B cell (primary cell): ENCODE data around the gene DENND2C. TPM values are rescaled to one million over a fixed set of nuclear protein-coding genes. Genes with fewer than 3 reads are reported as not detected.

ENCODE experiments used
- ATAC-seq: fragments of 200-7000 bp; cut with Tn5 transposase; one replicate; pipeline ENCODE4 v1.10.0; 2021; ENCODE audit warnings: low read depth, mild to moderate bottlenecking, moderate number of reproducible peaks, moderate library complexity
- CTCF ChIA-PET: fragments of 350-600 bp; sonication (Branson Sonifier 250); formaldehyde crosslinking; loops from one replicate; lab custom pipeline; 2021; ENCODE audit warnings: antibody characterized with exemption, inconsistent platforms; lab: Charles Lee
- POLR2A ChIA-PET: fragments of 350-600 bp; sonication (Branson Sonifier 250); formaldehyde crosslinking; loops from one replicate; lab custom pipeline; 2021; ENCODE audit warnings: antibody characterized with exemption; lab: Charles Lee
- DNase-seq: peaks from one replicate; pipeline ENCODE4 v3.0.0; 2013
- H2AFZ ChIP-seq: 2 replicates; pipeline ENCODE4 v1.6.1; 2012; ENCODE audit warnings: mild to moderate bottlenecking, low read depth, low read length; ENCODE audit not compliant: insufficient read depth, poor library complexity, severe bottlenecking
- H3K27ac ChIP-seq, 2 donors: 1 replicate in 1 of 2; 2 replicates in 1 of 2; pipeline ENCODE4 v1.5.1; 2012 to 2013; ENCODE audit warnings: low read length in 2 of 2, mild to moderate bottlenecking in 2 of 2, moderate library complexity in 1 of 2
- H3K27me3 ChIP-seq, 4 experiments: fragments of 200-600 bp in 1 of 4; sonication (generic) in 1 of 4; replicated peaks in 1 of 4; 1 replicate in 2 of 4; 2 replicates in 2 of 4; pipeline versions ENCODE4 v1.6.1 to v1.7.0; 2013 to 2016; ENCODE audit warnings: low read length in 3 of 4, mild to moderate bottlenecking in 2 of 4, mixed read lengths in 1 of 4, moderate library complexity in 1 of 4; ENCODE audit not compliant: insufficient read depth in 4 of 4, control insufficient read depth in 3 of 4; ENCODE audit errors: control extremely low read depth in 1 of 4
- H3K36me3 ChIP-seq, 2 experiments: replicated peaks in 1 of 2; 1 replicate in 1 of 2; 2 replicates in 1 of 2; pipeline versions ENCODE4 v1.6.1 to v1.7.1; 2013; ENCODE audit warnings: low read length in 1 of 2; ENCODE audit not compliant: insufficient read depth in 2 of 2, control insufficient read depth in 1 of 2; ENCODE audit errors: control extremely low read depth in 1 of 2, extremely low read depth in 1 of 2
- H3K4me1 ChIP-seq, 2 donors: fragments of 200-600 bp in 1 of 2; sonication (generic) in 1 of 2; 1 replicate in 1 of 2; 2 replicates in 1 of 2; pipeline versions ENCODE4 v1.5.1 to v1.6.1; 2013 to 2017; ENCODE audit warnings: low read length in 2 of 2; ENCODE audit not compliant: control insufficient read depth in 2 of 2, insufficient read depth in 2 of 2
- H3K4me2 ChIP-seq: replicated peaks from 2 replicates; pipeline ENCODE3; 2012; ENCODE audit warnings: mild to moderate bottlenecking, low read depth, low read length; ENCODE audit not compliant: poor library complexity, severe bottlenecking
- H3K4me3 ChIP-seq, 5 experiments: fragments of 200-600 bp in 1 of 5; sonication (generic) in 1 of 5; 1 replicate in 3 of 5; 2 replicates in 2 of 5; pipeline versions ENCODE4 v1.5.1 to v1.7.0; 2011 to 2016; ENCODE audit warnings: low read length in 4 of 5, mild to moderate bottlenecking in 4 of 5, low read depth in 2 of 5, control low read depth in 1 of 5, moderate library complexity in 1 of 5; ENCODE audit not compliant: insufficient read depth in 1 of 5; ENCODE audit errors: control extremely low read depth in 1 of 5, extremely low read depth in 1 of 5
- H3K79me2 ChIP-seq: fragments of 200-600 bp; sonication (generic); one replicate; pipeline ENCODE4 v1.6.0; 2016; ENCODE audit warnings: low read length; ENCODE audit not compliant: control insufficient read depth, insufficient read depth
- H3K9ac ChIP-seq: fragments of 200-600 bp; sonication (generic); 2 replicates; pipeline ENCODE4 v1.6.1; 2017; ENCODE audit warnings: mild to moderate bottlenecking, low read length, moderate library complexity
- H3K9me3 ChIP-seq, 3 donors: one replicate each; pipeline versions ENCODE4 v1.6.1 to v1.7.1; 2013; ENCODE audit warnings: low read length in 2 of 3; ENCODE audit not compliant: control insufficient read depth in 2 of 3, insufficient read depth in 1 of 3; ENCODE audit errors: control extremely low read depth in 1 of 3
- H4K20me1 ChIP-seq: 2 replicates; pipeline ENCODE4 v1.6.0; 2012; ENCODE audit warnings: mild to moderate bottlenecking, low read length; ENCODE audit not compliant: insufficient read depth, control insufficient read depth, poor library complexity, severe bottlenecking
- H3K27ac Mint-ChIP-seq: one replicate; pipeline ENCODE4 v1.8.0; 2021; ENCODE audit warnings: mixed read lengths
- H3K27me3 Mint-ChIP-seq: one replicate; pipeline ENCODE4 v1.8.0; 2021; ENCODE audit warnings: mixed read lengths
- H3K4me1 Mint-ChIP-seq: one replicate; pipeline ENCODE4 v1.8.0; 2021; ENCODE audit warnings: mixed read lengths
- H3K4me3 Mint-ChIP-seq: one replicate; pipeline ENCODE4 v1.8.0; 2021; ENCODE audit warnings: mixed read lengths
- H3K9me3 Mint-ChIP-seq: one replicate; pipeline ENCODE4 v1.8.0; 2022; ENCODE audit warnings: mixed read lengths; ENCODE audit not compliant: insufficient read depth
- EZH2 ChIP-seq: IDR thresholded peaks from 2 replicates; pipeline ENCODE4 v1.6.1; 2012; ENCODE audit warnings: borderline replicate concordance, low read depth, mild to moderate bottlenecking, moderate library complexity, low read length; ENCODE audit not compliant: insufficient read depth, poor library complexity, severe bottlenecking
- WGBS: methylation state at CpG from one replicate; pipeline ENCODE4 v1.1.5; 2013; ENCODE audit warnings: missing lambda C conversion rate; ENCODE audit not compliant: insufficient coverage; 5-methylcytosine and 5-hydroxymethylcytosine counted together
- intact Hi-C: fragments of 100-400 bp; cut with micrococcal nuclease; formaldehyde crosslinking; loops from one replicate; pipeline ENCODE4 v1.10.0; 2022
- polyA plus RNA-seq: library from polyadenylated mRNA; depleted of rRNA; stranded (reverse); fragments of >200 nt; gene quantifications from 2 replicates; pipeline ENCODE4 v1.2.3, GENCODE V29; 2012
- total RNA-seq, 2 donors: library from RNA; stranded (reverse); fragments of 120-200 nt in 1 of 2; gene quantifications; 1 replicate in 1 of 2; 2 replicates in 1 of 2; pipeline versions ENCODE4 v1.2.3 to v1.2.4, GENCODE V29; 2013 to 2022
- TF ChIP-seq, protein P1 (sequence below): fragments of 200-600 bp; IDR thresholded peaks from one replicate; pipeline ENCODE4 v1.8.0; 2022; ENCODE audit warnings: antibody characterized with exemption, mild to moderate bottlenecking

Gene DENND2C
- total and polyA plus RNA-seq, 2 donors (not counting 1 experiment from before 2014, with no cell fraction given) = 0.18 to 0.76 TPM

DNA sequence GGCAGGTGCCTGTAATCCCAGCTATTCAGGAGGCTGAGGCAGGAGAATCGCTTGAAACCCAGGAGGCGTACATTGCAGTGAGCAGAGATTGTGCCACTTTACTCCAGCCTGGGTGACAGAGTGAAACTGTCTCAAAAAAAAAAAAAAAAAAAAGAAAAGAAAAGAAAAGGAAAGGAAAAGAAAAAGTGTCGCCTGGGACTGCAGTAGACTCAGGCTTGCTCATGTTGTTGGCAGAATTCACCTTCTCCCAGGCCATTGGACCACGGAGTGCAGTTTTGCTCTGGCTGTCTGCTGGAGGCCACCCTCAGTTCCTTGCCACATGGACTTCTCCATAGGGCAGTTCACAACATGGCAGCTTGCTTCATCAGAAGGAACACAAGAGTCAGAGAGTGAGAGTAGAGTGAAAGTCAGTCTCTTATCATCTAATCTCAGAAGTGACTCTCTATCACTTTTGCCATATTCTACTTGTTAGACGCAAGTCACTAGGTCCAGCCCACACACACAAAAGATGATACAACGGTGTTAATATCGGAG, 117.7 kb downstream of the DENND2C start:
- H3K9me3 ChIP-seq = no peaks in the 10 kb centered on the region
- no peaks in the 10 kb centered on the region for H3K4me1 Mint-ChIP-seq
- H3K27ac Mint-ChIP-seq = no peak overlapping the region
- no peaks in the 10 kb centered on the region for H3K27me3 ChIP-seq
- 97% methylated on average over 3 of the region's 7 CpGs for WGBS
- no peak overlapping the region for H3K4me3 ChIP-seq
- H3K4me2 ChIP-seq = no peak overlapping the region
- H3K27me3 Mint-ChIP-seq = peaks cover 4% of the 10 kb centered on the region
- POLR2A ChIA-PET = no interaction called here
- CTCF ChIA-PET = interaction anchor here (0.6 to 0.7 kb wide), 2 partner anchors 10 to 76 kb away, joined by 3 to 4 read pairs; no protein-coding TSS in a partner anchor
- no peak overlapping the region for H2AFZ ChIP-seq
- intact Hi-C loops = no loop called here
- H3K27ac ChIP-seq = no peak overlapping the region
- H3K9me3 Mint-ChIP-seq = no peaks in the 10 kb centered on the region
- H3K4me3 Mint-ChIP-seq = no peak overlapping the region
- H3K36me3 ChIP-seq = no peaks in the 10 kb centered on the region
- H3K79me2 ChIP-seq = no peaks in the 10 kb centered on the region
- no peaks in the 10 kb centered on the region for H4K20me1 ChIP-seq
- H3K9ac ChIP-seq = no peak overlapping the region
- ATAC-seq (no peak), DNase-seq (no peak)
- TF ChIP-seq, protein P1, sequence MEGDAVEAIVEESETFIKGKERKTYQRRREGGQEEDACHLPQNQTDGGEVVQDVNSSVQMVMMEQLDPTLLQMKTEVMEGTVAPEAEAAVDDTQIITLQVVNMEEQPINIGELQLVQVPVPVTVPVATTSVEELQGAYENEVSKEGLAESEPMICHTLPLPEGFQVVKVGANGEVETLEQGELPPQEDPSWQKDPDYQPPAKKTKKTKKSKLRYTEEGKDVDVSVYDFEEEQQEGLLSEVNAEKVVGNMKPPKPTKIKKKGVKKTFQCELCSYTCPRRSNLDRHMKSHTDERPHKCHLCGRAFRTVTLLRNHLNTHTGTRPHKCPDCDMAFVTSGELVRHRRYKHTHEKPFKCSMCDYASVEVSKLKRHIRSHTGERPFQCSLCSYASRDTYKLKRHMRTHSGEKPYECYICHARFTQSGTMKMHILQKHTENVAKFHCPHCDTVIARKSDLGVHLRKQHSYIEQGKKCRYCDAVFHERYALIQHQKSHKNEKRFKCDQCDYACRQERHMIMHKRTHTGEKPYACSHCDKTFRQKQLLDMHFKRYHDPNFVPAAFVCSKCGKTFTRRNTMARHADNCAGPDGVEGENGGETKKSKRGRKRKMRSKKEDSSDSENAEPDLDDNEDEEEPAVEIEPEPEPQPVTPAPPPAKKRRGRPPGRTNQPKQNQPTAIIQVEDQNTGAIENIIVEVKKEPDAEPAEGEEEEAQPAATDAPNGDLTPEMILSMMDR = no peak
- TF ChIP-seq EZH2 = no peak
- H3K4me1 ChIP-seq = no peaks in the 10 kb centered on the region

DNA sequence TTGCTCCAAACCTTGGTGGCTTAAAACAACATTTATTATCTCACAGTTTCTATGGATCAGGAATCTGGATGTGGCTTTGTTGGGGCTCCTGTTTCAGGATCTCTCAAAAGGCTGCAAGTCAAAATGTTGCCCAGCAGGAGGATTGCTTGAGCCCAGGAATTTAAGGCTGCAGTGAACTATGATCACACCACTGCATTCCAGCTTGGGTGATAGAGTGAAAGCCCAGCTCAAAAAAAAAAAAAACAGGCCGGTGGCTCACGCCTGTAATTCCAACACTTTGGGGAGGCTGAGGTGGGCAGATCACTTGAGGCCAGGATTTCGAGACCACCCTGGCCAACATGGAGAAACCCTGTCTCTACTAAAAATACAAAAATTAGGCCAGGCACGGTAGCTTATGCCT, 118.4 kb downstream of the DENND2C start:
- WGBS = no CpG with 5 or more reads among the region's 4 CpGs
- H3K27ac ChIP-seq = no peak overlapping the region
- CTCF ChIA-PET = interaction anchor here (0.6 to 0.7 kb wide), 2 partner anchors 75 to 105 kb away, joined by 3 to 4 read pairs; no protein-coding TSS in a partner anchor

More for the DNA sequence above, 118.4 kb downstream of the DENND2C start:
- TF ChIP-seq, protein P1 = no peak
- TF ChIP-seq EZH2 = no peak
- Histone ChIP-seq H3K4me2 (no peak overlapping the region), H3K9ac (no peak overlapping the region), H3K36me3 (no peaks in the 10 kb centered on the region), H3K4me3 (no peak overlapping the region), H2AFZ (no peak overlapping the region), H3K4me1 (no peaks in the 10 kb centered on the region), H3K9me3 (no peaks in the 10 kb centered on the region), H4K20me1 (no peaks in the 10 kb centered on the region), H3K27me3 (no peaks in the 10 kb centered on the region), H3K79me2 (no peaks in the 10 kb centered on the region)
- POLR2A ChIA-PET = no interaction called here
- intact Hi-C loops = no loop called here
- Mint-ChIP-seq H3K27me3 (peaks cover 4% of the 10 kb centered on the region), H3K4me3 (no peak overlapping the region), H3K4me1 (no peaks in the 10 kb centered on the region), H3K27ac (no peak overlapping the region), H3K9me3 (no peaks in the 10 kb centered on the region)
- ATAC-seq (no peak), DNase-seq (no peak)
